ENCODE results near the gene KCTD11.

Gene KCTD11

DNA sequence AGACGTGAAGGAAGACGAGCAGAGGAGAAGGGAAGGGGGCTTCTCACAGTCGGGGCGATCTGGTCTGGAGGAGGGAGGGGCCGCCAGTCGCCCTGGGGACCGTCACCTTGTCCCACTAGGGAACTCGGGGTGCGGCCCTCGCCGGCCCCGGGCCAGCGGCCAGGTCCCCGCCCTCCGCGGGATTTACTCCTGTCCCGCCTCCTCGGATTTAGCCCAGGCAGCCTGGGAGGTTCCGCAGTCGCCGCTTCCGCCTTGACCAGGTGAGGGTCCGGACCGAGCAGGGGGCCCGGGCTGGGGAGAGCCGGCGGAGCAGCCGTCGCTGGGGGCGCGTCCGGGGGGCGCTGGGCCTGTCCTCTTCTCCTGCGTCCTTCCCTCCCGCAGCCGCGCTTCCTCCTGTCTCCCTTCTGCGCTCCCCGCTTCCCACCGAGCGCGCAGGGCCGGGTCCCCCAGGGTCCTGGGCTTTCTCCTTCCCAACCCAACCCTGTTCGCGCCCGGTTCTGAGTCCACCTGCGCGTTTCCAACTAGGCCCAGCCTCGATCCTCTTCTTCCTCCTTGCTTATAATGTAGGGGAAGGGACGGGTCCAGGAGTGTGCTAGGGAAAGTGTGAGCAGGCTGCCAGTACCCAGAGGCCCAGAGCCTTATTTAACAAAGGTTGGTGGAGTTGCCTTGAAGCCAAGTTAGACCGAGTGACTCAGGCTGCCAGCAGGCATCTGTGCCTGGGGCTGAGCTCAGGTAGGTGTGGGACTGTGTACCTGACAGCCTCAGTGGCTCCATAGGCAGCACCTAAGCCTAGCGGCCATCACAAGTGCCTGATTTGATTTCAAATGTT is 29.1 kb downstream of the KCTD11 start, which contains the start of gene TNK1:
Gene TNK1 (plus strand): TSS at position 235 of the 829 bp plus-strand sequence. CDS start 1,838 bp downstream, outside the sequence.
- no peak for DNase-seq

DNA sequence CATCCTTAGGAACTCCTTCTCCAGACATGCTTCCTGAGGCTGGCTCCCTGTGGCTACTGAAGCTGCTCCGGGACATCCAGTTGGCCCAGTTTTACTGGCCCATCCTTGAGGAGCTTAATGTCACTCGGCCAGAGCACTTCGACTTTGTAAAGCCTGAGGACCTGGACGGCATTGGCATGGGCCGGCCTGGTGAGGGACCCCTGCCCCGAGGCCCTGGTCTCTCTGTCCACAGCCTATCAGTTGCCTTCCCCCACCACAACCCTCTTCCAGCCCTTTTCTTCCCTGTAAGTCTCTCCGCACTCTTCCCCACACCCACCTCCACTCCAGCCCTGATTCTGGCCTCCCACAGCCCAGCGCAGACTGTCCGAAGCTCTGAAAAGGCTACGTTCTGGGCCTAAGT is 30.9 kb downstream of the KCTD11 start:
- DNase-seq: no peak

DNA sequence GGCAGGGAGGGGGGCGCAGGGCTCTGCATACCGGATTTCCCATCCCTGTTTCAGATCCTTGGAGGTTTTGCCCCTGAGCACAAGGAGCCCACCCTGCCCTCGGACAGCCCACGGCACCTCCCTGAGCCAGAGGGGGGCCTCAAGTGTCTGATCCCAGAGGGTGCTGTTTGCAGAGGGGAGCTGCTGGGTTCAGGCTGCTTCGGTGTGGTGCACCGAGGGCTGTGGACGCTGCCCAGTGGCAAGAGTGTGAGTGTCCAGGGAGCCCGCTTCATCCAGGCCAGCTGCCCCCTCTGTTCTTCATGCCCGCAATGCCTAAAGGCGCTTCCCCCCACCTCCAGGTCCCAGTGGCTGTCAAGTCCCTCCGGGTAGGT is 31.4 kb downstream of the KCTD11 start:
- no peak for DNase-seq

DNA sequence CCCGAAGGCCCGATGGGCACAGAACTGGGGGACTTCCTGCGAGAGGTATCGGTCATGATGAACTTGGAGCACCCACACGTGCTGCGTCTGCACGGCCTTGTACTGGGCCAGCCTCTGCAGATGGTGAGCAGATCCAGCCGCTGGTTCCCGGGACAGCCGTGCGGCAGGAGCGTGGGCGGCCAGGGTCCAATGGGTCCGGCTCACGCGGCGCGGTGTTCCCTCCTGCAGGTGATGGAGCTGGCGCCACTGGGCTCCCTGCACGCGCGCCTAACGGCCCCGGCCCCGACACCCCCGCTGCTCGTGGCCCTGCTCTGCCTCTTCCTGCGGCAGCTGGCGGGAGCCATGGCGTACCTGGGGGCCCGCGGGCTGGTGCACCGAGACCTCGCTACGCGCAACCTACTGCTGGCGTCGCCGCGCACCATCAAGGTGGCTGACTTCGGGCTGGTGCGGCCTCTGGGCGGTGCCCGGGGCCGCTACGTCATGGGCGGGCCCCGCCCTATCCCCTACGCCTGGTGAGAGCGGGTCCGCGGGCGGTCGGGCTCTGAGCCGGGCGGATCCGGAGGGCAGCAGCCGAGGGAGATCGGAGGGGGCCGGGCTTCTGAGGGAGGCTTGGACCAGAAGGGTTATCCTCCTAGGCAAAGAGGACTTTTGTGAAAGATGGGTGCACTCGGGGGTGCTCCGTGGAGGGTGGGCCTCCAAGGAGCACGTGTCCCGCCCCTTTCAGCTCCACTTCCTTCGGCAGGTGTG is 32.0 kb downstream of the KCTD11 start:
- peak; percentile 26 for DNase-seq

DNA sequence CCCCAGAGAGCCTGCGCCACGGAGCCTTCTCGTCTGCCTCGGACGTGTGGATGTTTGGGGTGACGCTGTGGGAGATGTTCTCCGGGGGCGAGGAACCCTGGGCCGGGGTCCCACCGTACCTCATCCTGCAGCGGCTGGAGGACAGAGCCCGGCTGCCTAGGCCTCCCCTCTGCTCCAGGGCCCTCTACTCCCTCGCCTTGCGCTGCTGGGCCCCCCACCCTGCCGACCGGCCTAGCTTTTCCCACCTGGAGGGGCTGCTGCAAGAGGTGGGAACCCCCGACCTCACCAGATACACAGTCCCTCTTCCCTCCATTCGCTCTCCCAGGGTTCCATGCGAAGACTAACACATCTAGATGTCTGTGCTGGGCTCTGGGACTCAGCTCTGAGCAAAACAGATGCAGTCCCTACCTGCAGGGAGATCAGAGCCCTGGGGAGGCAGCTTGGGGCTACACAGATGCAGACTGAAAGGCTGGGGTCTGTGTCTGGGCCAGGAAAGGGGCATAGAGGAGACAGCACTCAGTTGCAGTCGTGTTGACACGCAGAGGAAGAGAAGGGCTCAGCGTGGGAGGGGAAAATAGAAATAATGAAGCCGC is 32.6 kb downstream of the KCTD11 start:
- DNase-seq: no peak

DNA sequence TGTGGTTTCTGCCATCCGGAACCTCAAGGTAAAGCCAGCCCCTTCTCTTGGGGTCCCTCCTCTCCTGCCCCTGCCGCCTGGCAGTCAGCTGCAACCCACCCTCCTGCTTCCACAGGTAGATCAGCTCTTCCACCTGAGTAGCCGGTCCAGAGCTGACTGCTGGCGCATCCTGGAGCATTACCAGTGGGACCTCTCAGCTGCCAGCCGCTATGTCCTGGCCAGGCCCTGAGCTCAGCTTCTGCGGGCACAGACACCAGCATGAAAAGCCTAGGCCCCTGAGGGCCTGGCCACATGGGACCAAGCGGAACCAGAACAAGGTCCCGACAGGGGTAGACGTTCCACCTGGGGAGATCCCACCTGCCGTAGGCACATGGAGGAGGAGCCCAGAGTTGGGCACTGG is 36.9 kb downstream of the KCTD11 start:
- DNase-seq: no peak

DNA sequence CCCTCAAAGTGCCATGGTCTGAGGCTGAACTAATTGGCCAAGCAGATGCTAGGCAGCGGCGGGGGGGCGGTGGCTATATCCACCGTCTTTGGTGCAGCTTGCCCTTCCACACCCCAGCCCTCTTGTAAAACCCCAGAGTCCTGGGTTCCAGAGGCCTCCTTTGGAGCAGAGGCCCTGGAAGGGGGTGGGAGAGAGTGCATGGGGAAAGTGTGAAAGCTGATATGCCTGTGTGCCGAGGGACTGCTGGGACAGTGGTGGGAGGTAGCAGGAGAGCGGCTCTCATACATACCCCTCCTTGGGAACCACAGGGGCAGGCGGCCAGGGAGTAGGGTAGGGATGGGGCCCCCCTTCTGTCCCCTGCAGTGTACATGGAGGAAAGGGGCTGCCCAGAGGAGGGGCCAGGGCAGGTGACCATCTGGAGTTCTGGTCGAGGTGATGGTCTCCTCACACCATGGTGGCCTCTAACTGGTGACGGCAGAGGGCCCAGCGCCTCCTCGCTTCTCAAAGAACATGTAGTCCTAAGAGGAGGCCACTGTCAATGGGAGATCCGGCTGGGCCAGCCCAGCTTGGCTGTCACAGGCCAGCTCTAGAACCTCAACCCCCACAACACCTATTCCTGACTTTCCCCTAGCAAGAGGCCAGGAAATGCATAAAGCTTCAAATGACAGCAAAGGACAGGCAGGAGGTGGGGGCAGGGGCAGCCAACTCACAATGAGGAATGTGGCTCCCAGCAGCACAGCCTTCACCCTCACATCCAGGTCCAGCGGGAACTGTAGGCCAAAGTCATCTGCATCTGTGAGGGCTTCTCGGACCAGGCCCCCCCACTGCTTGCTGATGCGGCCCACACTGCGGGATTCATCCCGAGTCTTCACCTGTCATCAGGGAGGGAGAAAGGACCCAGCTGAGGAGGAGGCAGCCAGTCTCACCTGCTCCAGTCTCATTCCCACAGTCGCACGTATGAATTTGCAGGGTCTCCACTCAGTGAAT is 38.3 kb downstream of the KCTD11 start:
- no peak for DNase-seq

DNA sequence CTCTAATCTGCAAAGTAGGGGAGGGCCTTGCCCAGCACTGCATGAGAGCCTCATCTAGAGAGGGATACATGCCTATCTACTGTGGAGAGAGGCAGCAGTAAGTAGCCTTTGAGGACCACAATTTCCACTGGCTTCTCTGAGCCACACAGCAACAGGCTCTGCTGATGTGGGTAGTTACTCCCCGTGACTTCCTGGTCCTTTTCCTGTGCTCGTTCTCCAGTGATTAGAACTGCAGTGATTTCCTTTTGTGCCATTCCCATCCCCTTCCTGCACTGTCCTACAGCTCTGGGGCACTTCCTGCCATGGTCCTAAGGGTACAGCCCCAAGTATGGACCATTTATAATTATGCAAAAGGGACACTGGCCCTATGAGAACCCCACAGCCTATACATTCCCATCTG is 39.3 kb downstream of the KCTD11 start:
- DNase-seq: no peak

DNA sequence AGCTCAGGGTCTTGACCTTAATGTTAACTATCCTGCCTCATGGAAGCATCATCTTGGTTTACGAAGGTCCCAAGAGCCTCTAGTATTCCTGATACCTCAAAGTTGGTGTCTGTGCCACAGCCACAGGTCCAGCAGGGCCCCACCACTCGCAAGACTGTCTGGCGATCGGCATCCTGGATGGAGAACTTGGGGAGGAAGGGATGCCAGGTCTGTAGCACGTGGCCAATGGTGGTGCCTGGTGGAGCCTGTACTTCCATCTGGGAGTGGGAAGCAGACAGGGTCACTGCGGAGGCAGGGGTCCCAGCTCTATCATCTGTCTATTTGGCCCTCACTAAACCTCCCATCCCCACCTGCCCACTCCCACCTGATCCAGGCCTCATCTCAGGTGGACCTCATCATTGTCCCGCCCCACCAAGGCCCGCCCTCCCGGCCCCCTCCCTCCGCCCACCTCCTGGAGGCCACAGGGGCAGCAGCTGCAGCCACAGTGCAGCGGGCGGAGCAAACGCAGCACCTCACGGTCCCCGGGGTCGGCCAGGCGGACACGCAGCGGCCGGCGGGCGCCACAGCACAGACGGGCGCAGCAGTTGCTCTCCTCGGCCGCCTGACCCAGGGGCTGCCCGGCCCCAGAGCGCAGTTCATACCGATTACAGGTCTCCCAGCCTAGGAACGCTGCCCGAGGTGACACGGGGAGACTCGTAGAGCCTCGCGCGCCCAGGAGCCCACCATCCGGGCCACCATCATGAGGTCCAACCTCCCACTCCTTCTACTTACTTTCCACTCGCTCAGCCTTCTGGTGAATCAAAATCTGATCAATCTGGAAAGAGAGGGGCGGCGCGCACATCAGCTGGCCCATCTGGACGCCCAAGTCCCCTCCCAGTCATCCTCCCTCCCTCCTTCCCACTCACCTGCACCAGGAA is 41.0 kb downstream of the KCTD11 start:
- no peak for DNase-seq

DNA sequence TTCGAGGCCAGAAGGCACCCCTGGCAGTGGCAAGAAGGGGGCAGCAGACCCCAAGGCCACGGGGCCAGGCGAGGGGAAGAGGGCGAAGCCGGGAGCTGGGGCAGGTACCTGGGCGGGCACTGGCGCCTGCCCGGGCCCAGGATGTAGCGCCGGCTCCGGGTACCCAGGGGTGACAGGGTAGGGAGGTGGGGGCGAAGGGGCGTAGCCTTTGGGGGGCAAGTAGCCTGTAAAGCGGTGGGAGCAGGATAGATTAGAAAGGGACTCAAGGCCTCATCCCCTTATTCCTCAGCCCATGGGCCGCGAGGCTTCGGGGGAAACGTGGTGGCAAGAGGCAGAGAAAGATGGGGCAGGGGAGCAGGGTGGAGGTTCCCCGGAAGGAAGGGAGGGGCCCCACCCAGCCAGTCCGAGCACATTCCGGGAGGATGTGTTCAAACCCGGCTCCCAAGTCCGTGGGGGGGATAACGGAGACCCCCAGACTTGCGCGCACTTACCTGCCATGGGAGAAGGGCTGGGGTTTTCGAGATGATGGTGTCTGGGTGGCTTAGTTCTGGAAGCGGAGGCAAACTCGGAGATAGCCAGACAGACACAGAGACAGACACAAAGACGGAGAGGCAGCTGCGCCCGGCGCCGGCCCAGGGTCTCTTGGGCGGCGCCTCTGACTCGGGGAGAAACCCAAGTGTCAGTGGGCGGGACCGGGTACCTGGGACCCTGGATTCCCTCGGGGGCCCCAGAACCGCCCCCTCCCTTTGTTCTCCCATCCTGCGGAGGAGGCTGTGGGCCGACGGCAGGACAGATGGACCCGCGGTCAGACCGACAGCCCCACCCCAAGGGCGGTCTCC is 41.9 kb downstream of the KCTD11 start:
- no peak for DNase-seq

DNA sequence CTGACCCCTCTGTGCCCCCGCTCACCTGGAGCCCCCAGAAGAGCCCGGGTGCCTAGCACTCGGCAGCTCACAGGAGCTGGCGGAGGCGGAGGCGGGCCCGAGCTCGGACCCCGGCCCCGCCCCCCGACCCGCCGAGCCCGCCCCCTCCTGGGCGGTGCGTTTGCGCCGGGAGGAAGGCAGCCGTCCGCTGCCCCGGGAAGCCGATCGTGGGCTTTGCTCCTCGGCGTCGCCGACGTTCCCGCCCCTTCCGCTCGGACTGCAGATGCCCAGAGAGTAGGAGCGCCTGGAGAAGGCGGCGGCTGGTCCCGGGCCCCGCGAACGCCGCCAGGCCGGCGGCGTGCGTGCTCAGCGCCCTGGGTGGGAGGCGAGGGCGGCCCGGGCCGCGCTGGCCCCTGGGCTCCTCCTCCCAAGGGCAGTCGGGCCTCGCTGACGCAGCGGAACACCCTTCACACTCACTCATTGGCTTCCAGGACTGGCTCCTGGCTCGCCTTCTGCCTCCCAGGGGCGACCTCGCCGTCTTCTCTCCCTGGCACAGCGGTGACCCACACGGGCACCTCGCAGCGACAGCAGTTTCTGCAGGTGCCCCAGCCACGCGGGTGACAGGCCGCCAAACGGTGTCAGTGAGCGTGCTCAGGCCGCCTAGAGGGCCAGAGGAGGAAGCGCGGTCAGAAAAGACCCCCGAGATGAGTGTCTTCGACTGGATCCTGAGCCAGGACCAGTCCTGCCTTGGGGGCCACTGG is 42.7 kb downstream of the KCTD11 start, which contains the start of gene PLSCR3:
Gene PLSCR3 (minus strand): TSS at position 74 of the 740 bp plus-strand sequence. CDS start 415 bp downstream, outside the sequence.
- peak; percentile 83 for DNase-seq

DNA sequence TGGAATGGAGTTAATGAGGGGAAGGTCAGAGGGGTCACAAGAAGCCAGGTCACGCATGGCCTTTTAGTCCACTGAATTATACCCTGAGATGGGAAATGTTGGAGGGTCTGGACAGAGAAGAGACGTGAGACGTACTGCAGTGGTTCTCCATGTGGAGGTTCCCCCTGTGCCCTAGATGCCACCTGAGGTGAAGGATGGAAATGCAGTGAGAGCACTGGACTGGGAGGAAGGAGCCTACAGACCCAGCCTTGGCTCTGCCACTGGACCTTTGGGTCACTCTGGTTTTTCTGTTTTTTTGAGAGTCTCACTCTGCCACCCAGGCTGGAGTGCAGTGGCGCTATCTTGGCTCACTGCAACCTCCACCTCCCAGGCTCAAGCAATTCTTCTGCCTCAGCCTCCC is 44.2 kb downstream of the KCTD11 start:
- DNase-seq: no peak

DNA sequence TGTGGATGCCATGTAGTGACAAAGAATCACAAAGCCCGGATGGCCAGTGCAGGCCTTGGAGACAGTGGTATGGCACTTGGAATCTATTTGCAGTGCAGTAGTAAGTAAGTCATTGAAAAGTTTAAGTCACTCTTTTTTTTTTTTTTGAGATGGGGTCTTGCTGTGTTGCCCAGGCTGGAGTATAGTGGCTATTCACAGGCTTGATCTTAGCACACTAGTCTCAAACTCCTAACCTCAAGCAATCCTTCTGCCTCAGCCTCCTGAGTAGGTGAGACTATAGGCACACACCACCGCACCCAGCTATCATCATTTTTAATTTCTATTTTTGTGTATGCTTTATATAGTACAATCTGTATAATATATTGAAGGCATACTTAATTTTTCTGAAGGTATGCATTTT is 46.6 kb downstream of the KCTD11 start:
- no peak for DNase-seq

DNA sequence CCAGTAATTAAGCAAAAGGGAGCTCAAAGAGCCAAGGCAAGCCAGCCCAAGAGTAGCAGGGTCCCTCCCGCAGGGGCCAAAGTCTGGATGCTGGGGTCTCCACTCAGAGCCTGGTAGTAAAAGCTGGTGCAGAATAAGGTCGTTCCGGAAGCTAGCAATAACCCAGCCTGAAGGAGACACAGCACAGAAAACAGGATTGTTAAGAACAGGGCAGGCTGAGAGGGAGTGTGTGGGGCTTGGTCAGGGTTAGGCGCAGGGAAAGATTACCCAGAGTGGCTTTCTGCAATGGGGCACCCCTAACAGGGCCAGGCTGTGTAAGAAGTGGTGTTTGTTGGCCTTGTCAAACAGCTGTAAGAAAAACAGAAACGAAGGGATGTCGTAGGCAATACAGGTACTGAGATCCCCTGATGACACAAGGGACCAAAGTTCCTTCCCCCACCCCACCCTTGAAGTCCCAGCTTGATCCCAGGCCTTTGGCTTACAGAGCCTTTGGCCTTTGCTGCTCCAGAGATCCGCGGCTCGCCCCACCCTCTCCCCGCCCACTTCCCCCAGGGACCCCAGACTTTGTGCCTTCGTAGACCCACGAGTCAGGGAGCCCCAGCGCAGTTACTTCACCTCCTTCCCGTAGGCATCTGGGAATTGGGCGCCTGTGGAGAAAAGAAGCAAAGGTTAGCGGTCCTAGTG is 51.2 kb downstream of the KCTD11 start:
- no peak for DNase-seq

DNA sequence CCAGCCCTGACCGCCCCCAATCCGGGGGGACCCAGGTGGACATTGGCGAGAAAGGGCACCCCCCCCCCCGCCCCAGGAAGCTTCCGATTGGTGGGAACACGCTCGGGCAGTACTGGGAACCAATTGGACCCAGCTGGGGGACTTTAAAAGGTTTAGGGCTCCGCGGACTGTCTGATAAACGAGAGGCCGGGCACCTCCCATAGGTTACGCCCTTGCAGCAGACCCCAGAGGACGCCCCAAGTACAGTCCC is 51.7 kb downstream of the KCTD11 start:
- no peak for DNase-seq

DNA sequence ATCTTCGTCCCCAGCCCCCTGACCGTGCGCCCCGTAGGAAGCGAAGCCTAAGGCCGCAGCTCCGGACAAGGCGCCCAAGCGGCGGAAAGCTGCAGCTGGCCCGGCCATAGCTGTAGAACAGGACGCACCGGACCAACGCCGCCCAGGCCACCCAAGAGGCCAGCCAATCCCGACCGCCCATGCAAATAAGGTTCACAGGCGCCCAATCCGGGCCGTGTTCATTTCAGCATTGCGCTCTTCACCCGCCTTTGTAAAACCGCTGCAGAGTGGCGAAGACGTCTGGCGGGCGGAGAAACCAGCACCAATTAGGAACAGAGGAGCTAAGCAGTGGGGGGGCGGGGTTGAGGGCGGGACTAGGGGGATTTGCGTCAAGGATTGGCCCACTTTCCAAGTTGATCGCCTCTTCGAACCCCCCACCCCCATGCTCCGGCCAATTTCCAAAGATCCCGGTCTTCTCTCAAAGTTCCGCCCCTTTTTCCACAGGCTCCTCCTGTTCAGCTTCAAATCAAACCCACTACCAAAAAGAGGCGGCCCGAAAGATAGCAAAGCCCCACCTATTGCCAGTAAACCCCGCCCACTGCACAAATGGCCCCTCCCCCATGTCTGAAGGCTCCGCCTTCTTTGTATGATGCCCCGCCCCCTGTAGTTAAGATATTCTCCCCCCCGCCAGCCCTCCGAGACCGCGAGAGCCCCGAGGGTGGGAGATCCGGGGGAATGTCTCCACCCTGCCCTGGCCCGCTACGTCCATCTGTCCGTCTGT is 52.2 kb downstream of the KCTD11 start, which contains the start of gene TMEM256:
Gene TMEM256 (minus strand): TSS at position 121 of the 760 bp plus-strand sequence. CDS start 13 bp downstream, at position 108.
- peak; percentile 100 for DNase-seq

All from fibroblast of upper back skin (primary cell).